Omental fat pad (tissue), 4 donors: ENCODE measurements around the gene RNF141. TPM values are rescaled to one million over a fixed set of nuclear protein-coding genes. Genes with fewer than 3 reads are reported as not detected.

Source experiments
- ATAC-seq: fragments of 150-250 bp; one replicate; pipeline ENCODE4 v1.9.1; 2016; ENCODE audit warnings: mild to moderate bottlenecking, moderate library complexity; ENCODE audit not compliant: low FRiP score
- DNase-seq: peaks from one replicate; pipeline ENCODE4 v3.0.0-alpha.2; 2019; ENCODE audit warnings: low spot score
- CTCF ChIP-seq, 3 donors: fragments of 450-650 bp; IDR thresholded peaks; one replicate each; pipeline ENCODE4 v1.5.1; 2016 to 2017; ENCODE audit warnings: antibody characterized with exemption in 3 of 3, mild to moderate bottlenecking in 3 of 3, moderate library complexity in 2 of 3
- total RNA-seq, 4 donors: library from RNA; depleted of rRNA; stranded (reverse); fragments of >200 nt; gene quantifications; one replicate each; pipeline ENCODE4 v1.1.0, GENCODE V29; 2016

The RNF141 gene
- total RNA-seq, 4 donors from 2014 or later = 20.0 to 35.8 (median 26.5) TPM

DNA sequence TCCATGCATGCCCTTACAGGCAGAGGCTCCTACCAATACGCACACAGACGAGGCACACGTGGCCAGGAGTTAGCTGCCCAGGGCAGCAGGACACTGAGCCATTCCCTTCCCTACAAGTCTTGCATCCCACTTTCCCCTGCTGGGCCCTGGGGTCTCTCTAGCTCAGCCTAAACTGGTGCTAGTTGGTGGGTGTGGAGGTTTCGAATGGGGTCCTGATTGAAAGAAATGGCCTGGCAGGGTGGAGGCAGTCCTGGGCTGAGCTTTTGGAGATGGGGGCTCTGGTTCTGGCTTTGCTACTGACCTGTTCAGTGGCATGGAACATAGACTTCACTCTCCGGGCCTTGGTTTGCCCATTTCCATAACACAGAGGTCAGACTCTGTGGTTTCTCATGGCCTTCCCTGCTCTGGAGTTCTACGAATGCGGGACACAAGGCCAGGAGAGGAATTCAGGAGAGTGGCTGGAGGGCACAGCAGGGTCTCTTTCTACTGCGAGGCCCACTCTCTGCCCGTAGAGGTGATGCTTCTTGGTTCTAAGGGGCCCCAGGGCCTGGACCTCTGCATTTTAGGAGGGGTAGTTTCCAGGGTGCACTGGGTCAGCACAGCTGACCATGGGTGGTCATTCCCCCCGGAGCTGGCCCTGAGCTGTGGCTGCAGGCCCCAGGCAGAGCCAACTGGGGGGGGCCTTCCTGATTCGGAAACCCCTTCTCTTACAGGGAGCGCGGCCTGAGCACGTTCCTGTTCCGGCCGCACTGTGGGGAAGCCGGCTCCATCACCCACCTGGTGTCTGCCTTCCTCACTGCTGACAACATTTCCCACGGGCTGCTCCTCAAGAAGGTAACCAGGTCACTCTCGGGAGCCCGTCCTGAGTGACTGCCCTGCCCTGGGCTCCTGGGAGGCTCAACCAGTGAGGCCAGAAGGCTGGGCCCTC lies 40.0 kb downstream of the RNF141 start:
- DNase-seq = no peak
- TF ChIP-seq CTCF (IDR thresholded peaks at IDR 0.05) = no peak
- no peak for ATAC-seq

GRCh38 chr11:10499874-10500601 lies 40.9 kb downstream of the RNF141 start:
- ATAC-seq (no peak), DNase-seq (no peak)
- no peak for TF ChIP-seq CTCF (IDR thresholded peaks at IDR 0.05)

GRCh38 chr11:10499452-10499851 lies 41.5 kb downstream of the RNF141 start:
- ATAC-seq (no peak), DNase-seq (no peak)
- no peak for TF ChIP-seq CTCF (IDR thresholded peaks at IDR 0.05)

DNA sequence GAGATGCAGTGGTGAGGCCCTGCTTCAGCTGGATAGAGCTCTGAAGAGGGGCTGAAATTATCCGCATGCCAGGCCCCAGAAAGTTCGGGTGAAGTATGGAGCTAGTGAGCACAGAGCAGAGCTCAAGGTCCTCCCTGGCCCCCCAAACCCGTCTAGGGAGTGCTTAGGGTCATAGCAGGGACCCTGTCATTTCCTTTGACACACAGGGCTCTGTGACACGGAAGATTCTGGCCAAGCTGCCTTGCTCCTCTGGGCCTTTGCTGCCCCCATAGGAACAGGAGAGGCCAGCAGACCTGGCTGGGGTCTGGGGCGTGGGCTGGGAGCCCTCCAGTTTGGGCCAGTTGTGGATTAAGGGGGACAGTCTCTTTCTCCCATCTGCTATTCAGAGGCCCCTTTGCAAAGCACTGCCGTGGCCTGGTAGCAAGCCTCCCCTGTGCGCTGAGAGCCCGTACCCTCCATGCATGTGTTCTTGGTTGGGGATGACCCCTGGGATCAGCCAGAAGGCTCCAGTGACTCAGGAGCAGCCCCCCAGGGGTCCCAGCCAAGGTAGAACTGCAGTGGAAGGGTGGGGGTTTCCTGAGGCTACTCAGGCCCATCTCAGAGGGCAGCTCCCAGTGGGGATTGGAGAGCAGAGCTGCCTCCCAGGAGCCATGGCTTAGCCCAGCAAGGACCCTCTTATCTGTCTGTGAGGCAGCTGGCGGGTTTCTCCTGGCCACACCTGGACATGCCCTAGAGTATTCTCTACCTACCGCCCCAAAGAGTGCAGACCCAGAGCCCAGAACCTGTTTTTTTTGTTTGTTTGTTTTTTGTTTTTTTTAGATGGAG lies 42.3 kb downstream of the RNF141 start:
- DNase-seq (no peak), ATAC-seq (no peak)
- no peak for TF ChIP-seq CTCF (IDR thresholded peaks at IDR 0.05)

GRCh38 chr11:10498022-10498400 lies 43.0 kb downstream of the RNF141 start:
- no peak for ATAC-seq

More at GRCh38 chr11:10498022-10498400, 43.0 kb downstream of the RNF141 start:
- DNase-seq = no peak
- no peak for TF ChIP-seq CTCF (IDR thresholded peaks at IDR 0.05)
